SU-DHL-6 (cell line): ENCODE results near the gene BUB3.
"Not testable (repeated sequence)": the region's sequence is repeated elsewhere in the genome, so short reads cannot be mapped to it uniquely, and the experiment has no call there.

Experiments used
- EZH2phosphoT487 ChIP-seq: fragments of 200-600 bp; sonication (generic), shearing (Covaris generic); conservative IDR thresholded peaks from 2 replicates; pipeline ENCODE4 v1.6.1; 2018; ENCODE audit warnings: mild to moderate bottlenecking, antibody characterized with exemption, low read length, moderate library complexity, mixed read lengths
- TF ChIP-seq, protein P1 (sequence below): fragments of 200-600 bp; sonication (generic); IDR thresholded peaks from one replicate; pipeline ENCODE4 v1.5.1; 2017; ENCODE audit warnings: antibody characterized with exemption, mild to moderate bottlenecking, low read length, moderate library complexity; ENCODE audit not compliant: insufficient read depth, poor library complexity, severe bottlenecking

DNA sequence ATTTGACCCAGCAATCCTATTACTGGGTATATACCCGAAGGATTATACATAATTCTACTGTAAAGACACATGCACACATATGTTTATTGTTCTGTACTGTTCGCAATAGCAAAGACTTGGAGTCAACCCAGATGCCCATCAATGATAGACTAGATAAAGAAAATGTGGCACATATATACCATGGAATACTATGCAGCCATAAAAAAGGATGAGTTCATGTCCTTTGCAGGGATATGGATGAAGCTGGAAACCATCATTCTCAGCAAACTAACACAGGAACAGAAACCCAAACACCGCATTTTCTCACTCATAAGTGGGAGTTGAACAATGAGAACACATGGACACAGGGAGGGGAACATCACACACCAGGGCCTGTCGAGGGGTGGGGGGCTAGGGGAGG, 24.2 kb downstream of the BUB3 start:
- TF ChIP-seq, protein P1, sequence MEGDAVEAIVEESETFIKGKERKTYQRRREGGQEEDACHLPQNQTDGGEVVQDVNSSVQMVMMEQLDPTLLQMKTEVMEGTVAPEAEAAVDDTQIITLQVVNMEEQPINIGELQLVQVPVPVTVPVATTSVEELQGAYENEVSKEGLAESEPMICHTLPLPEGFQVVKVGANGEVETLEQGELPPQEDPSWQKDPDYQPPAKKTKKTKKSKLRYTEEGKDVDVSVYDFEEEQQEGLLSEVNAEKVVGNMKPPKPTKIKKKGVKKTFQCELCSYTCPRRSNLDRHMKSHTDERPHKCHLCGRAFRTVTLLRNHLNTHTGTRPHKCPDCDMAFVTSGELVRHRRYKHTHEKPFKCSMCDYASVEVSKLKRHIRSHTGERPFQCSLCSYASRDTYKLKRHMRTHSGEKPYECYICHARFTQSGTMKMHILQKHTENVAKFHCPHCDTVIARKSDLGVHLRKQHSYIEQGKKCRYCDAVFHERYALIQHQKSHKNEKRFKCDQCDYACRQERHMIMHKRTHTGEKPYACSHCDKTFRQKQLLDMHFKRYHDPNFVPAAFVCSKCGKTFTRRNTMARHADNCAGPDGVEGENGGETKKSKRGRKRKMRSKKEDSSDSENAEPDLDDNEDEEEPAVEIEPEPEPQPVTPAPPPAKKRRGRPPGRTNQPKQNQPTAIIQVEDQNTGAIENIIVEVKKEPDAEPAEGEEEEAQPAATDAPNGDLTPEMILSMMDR: not testable (repeated sequence)
- TF ChIP-seq EZH2phosphoT487: not testable (repeated sequence)
